ENCODE measurements around the gene PSMB3.
A peak's percentile ranks its signal among the peaks of the same experiment; 100 is the strongest.

PSMB3 gene

DNA sequence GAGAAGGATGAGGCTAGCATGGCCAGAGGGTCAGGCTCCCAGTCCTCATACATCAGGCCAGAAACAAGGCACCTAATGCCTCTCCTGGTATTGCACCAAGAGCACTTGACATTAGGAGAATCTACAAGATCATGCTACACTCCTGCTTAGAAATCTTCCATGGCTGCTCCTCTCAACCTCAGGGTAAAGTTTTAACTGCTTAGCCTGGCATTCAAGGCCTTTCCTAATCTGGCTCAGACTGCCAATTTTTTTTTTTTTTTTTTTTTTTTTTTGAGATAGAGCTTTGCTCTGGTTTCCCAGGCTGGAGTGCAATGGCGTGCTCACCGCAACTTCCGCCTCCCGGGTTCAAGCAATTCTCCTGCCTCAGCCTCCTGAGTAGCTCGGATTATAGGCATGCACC is 38.6 kb downstream of the PSMB3 start:
- no peak for DNase-seq (ENCODE audit: low read depth in 1 of 2, low spot score in 1 of 2)

DNA sequence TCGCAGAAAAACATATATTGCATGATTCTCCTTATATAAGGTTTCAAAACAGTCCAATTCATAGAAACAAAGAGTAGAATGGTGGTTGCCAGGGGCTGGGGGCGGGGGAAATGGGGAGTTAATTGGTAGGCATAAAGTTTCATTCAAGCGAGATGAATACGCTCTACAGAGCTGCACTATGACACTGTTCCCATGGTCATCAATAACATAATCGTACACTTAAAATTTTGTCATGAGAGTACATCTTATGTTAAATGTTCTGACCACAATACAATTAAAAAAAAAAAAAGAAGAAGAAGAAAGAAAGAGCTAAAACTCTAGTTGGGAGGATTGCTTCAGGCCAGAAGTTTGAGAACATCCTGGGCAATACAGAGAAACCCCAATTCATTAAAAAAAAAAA is 41.7 kb downstream of the PSMB3 start:
- no peak for DNase-seq (ENCODE audit: low read depth in 1 of 2, low spot score in 1 of 2)

DNA sequence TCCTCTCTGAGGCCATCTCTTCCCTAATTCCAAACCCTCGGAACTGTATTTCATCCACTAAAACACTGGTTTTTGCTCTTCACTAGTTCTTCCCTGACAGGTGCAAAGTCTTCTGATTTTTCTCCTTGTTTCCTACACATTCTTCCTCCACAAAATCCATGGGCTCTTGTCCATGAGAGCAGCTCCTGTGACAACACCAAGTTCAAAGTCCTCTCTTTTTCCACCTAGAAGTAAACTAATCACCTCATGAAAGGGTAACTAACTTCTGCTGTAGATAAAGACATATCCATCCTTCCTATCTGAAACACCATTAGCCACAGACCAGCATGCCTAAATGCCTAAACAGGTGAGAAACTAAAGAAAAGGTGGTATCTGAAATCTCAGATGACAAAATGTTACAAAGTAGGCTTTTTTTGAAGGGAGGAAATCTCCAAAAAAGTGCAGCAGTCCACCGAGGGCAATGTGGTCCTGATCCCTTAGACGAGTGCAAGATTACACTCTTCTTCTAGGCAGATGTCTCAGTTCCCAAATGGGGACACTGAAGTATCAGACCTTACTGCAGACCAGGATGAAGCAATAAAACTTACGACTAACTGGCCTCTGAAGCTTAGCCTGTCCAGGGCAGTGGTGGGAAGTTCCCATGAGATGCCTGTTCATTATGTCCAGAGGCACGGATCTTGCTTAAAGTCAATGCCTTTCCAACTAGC is 44.1 kb downstream of the PSMB3 start:
- DNase-seq (ENCODE audit: low read depth in 1 of 2, low spot score in 1 of 2): no peak

DNA sequence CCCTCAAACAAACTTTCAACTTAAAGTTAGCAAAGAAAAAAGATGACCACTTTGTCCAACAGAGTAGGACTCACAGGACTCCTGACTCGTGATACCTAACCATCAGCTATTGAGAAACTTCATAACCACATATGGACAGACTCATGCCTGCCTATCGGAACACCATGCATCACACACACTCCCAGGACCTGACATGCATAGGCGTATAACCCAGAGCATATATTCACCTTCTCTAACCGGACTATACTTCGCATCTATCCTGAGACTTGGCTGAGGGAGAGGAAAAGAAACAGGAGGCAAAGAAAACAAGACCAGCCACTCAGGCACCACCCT is 44.6 kb downstream of the PSMB3 start:
- no peak for DNase-seq (ENCODE audit: low read depth in 1 of 2, low spot score in 1 of 2)

DNA sequence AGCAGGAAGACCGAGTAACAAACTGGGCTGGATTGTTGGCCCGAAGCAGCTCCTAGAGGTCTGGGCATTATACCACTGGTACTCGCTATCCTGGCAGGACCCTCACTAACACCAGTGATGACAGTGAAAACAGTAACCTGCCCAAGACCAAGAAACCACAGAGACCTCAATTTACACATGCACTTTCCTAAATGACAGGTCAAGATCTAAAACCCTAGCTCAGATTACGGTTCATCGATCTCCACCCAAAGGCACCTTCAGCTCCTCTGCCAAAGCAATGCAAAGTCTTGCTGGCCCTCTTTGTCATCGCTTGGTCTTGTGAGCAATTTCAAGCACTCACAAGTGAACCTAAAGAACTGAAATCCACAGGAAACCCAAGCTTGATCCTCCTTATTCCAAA is 45.3 kb downstream of the PSMB3 start:
- no peak for DNase-seq (ENCODE audit: low read depth in 1 of 2, low spot score in 1 of 2)

DNA sequence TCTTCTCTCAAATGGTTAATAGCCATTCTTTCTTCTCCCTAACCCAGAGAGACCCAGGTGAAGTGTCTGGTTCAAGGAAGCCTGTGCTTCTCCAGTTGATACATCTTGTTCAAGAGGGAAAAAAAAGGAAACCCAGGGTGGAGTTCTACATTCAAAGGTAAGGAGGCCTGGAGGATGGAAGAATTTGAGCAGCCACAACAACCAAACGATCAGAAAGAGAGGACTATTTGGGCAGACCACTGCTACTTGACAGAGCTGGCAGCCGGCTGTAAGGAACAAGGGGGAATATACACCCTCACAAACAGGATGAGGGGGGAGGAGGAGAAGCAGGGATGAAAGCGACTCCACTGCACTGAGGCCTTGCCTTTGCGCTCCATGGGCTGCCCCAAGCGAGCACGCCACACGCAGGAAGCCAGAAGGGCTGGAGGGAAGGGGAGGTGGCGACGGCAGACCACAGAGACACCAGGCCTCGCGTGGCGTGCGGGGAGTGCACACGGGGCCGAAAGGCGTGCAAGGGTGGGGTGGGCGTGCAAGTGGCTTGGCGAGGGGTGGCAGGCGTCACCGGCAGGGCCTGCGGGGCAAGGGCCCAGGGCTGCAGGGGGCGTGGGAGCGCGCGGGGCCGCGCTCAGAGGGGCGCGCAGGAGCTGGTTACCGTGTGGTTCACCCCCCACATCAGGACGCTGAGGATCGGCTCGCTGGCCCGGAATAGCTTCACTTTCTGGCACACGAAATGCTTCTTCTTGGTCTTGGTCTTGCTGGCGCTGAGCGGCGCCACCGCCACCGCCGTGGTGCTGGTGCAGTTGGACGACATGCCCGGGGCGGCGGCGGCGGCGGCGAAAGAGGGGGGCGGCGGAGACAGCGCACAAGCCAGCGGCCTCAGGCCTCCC is 46.3 kb downstream of the PSMB3 start:
- DNase-seq (ENCODE audit: low read depth in 1 of 2, low spot score in 1 of 2): peak; percentile 1 to 31

DNA sequence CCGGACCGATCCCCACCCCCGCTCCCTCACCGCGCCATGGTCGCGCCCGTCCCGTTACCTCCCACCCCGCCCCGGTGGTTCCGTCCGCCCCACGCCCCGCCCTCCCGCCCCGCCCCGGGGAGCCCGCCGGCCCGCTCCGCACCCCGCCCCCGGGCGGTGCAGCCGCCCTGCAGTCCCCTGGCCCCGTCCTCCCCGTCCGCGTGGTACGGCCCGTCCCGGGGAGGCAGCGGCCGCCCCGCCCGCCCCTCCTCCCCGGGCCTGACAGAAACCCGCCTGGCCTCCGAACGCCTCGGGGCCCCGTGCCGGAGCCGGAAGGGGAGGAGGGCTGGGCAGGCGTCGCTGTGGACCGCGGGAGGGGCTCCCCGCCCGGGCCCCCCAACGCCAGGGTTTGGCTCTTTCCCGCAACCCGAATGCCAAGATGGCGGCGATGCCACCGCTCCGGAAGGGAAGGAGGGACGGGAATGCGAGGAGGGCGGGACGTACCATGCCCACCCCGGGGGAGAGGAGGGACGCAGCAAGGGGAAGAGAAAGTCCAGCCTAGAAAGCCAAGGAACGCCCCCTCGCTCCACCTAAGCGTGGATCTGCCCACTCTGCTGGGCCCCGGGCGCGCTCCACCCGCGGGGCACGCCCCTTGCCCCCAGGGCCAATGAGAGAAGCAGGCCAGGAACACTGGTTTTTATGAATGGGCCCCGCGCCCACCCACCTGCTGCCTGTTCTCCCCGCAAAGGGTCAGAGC is 47.1 kb downstream of the PSMB3 start, which contains the start of gene PIP4K2B:
TSS of gene PIP4K2B (minus strand) at position 56 of the 736 bp plus-strand sequence. CDS start 132 bp downstream, outside the sequence.
- peak; percentile 70 to 75 for DNase-seq (ENCODE audit: low read depth in 1 of 2, low spot score in 1 of 2)

DNA sequence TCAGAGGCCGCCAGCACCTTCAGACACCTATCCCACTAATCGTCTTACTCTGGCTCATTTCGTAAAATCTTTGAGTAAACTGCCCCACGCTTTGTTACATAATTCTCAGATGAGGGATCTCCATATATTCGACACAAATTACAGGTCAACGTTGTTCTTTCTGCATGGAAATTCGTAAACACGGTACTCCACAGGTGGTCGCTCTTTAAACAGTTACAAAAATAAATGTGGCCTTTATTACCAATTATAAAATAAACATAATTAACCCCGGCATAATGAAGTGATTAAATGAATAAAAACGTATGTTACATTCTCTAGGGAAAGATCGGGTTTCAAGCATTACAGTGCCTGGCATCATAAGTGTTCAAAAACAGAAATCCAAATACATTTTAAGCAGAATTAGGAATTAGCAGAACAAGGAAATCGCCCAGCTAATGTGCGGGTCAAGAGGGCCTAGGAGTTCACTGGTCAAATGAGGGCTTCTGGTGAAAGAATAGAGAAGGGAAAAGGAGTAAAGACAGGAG is 47.8 kb downstream of the PSMB3 start:
- DNase-seq (ENCODE audit: low read depth in 1 of 2, low spot score in 1 of 2): no peak

DNA sequence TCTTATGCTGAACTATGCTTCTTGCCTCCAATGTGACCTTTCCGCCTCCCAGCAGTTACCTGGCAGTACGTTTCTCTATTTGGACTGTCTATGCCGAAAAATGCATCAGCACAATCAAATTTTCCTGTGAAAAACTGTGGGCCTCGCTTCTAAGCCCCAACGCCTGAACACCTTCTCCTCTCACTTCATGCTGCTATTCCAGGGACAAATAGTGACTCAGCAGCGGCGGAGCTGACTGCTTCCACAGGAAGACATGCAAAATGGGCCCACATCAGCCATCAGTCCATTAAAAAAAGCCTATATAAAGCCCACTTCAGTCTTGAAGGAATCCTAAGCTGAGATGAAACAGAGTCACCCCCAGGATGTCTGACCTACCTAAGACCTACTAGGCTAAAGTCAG is 57.3 kb downstream of the PSMB3 start:
- no peak for DNase-seq (ENCODE audit: low read depth in 1 of 2, low spot score in 1 of 2)
